Activated effector memory CD4-positive, alpha-beta T cell treated with Interleukin-2 at 50 U/mL for 16 hours (primary cell): Measurements from ENCODE around the gene KLHL28.

Experiments
- DNase-seq: peaks from one replicate; pipeline ENCODE4 v3.0.0-alpha.2; 2020

KLHL28 gene, protein sequence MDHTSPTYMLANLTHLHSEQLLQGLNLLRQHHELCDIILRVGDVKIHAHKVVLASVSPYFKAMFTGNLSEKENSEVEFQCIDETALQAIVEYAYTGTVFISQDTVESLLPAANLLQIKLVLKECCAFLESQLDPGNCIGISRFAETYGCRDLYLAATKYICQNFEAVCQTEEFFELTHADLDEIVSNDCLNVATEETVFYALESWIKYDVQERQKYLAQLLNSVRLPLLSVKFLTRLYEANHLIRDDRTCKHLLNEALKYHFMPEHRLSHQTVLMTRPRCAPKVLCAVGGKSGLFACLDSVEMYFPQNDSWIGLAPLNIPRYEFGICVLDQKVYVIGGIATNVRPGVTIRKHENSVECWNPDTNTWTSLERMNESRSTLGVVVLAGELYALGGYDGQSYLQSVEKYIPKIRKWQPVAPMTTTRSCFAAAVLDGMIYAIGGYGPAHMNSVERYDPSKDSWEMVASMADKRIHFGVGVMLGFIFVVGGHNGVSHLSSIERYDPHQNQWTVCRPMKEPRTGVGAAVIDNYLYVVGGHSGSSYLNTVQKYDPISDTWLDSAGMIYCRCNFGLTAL

DNA sequence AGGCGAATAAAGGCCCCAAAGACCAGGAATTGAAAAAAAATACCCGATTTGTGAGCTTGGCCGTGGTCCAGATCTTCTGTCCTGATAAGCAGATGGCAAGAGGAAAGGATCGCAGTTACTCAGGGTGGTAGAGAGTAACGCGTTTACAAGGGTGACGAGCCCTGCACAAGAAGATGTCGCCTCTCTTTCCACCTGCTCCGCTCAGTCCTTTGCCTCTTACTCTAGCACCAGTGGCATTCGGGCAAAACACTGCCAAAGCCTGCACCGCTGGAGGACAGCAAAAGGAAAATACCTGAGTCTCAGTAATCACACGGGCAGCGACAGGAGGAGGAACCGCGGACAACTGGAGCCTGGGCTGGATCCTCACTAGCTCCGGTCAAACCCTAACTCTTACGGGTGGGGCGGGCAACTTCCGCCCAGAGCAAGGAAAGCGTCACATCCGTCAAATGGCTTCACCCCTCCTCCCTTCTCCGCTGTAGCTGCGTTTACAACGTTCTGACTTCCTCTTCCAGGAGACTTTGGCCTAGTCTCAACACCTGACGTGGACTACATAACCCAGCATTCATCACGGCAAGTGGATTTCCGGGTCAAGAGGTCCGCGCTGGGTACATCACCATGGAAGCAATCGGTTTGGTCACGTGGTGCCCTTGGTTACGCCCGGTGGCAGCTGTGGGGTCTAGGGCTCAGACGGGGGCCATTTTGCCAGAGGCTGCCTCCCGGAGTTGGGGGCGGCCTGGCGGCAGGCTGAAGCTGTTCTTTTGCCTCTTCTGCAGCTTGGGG lies at the start of gene KLHL28, which contains the start of gene TOGARAM1:
KLHL28 (minus strand) TSS at position 394 of the 780 bp plus-strand sequence. CDS start 16,019 bp downstream, outside the sequence.
TOGARAM1 (plus strand) TSS at position 637 of the 780 bp plus-strand sequence. CDS start 232 bp downstream, outside the sequence.
- peak; percentile 93 for DNase-seq

DNA sequence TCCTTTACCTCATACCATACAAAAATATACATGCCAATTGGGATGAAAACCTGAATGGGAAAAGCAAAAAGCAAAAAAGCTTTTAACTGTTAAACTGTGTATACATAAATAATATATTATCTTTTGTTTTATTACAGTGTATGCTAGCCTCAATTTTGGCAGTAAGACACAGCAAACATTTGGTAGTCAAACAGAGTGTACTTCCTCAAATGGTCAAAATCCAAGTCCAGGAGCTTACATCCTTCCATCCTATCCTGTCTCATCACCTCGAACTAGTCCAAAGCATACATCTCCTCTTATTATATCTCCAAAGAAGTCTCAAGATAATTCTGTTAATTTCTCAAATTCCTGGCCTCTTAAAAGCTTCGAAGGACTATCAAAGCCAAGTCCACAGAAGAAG lies 42.2 kb upstream of the KLHL28 start:
- DNase-seq = no peak

DNA sequence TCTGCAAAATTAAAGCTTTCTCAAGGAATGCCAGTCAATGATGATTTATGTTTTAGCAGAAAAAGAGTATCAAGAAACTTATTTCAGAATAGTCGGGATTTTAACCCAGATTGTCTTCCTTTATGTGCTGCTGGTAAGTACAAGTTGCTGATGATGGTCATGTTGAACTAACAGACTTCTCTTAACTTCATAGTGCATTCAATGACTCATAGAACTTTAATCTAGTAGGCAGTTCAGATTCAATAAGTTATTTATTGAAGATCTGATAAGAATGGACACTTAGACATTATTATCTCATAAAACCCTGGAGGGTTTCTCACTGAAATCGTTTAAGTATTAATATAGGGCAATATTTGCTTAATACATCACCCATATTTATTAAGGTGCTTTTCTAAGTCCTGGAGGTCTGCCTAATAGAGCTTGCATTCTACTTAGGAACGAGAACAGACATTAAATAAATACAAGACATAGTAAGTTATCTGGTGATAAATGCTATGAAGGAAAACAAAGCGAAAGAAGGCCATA lies 34.1 kb upstream of the KLHL28 start:
- DNase-seq = no peak

- no peak for DNase-seq
These were observed 33.4 kb upstream of the KLHL28 start for GRCh38 chr14:44995196-44995595.

DNA sequence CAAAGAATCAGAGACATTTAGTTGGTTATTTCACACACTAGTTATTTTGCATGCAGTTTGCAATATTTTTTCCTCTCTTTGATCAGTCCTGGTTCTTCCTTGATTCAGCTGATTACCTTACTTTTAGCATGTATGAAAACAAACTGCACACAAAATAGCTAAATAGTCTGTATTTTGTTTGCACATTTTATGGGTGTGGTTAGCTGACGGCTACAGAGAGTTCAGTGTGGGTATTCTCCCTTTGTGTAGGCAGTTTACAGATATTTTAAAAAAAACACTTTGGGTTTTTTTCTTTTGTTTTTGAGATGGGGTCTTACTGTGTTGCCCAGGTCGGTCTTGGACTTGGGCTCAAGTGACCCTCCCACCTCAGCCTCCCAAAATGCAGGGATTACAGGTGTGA lies 28.8 kb upstream of the KLHL28 start:
- DNase-seq = no peak

- DNase-seq = no peak
These were observed 28.0 kb upstream of the KLHL28 start for GRCh38 chr14:44989497-44990440.

- DNase-seq = no peak
These were observed 26.9 kb upstream of the KLHL28 start for GRCh38 chr14:44988694-44989093.

DNA sequence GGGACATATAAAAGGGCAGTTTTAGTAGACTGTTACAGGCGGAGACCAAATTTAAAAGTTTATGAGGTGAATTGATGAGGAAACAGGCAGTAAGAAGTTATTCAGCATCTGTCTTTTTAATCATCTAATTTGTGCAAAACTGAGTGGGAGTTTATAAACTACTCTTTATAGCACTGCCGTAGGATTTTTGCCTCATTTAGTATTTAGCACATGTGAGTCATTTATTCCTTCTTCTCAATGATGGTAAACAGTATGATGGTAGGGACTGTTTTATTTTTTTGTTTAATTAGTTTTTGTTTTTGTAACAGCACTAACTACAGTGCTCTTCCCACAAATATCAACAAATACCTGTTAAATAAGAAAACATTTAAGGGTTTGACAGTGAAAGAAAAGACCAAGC lies 20.8 kb upstream of the KLHL28 start:
- no peak for DNase-seq

DNA sequence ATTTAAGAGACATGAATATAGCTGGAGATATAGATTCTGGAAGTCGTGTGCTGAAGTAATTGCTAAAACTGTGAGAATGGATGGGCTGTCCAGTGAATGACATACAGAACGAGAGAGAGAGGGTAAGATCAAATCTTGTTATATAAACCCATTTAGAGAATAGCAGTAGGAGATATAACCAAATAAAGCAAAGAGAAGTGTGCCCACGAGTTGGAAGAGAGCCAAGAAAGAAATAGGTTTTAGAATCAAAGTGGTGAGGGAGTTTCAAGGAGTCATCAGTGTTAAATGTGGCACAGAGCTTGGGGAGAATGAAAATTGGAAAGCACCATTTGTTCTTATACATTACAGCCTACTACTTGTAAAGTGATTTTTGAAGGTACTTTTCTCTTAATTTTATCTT lies 19.5 kb upstream of the KLHL28 start:
- DNase-seq = no peak

DNA sequence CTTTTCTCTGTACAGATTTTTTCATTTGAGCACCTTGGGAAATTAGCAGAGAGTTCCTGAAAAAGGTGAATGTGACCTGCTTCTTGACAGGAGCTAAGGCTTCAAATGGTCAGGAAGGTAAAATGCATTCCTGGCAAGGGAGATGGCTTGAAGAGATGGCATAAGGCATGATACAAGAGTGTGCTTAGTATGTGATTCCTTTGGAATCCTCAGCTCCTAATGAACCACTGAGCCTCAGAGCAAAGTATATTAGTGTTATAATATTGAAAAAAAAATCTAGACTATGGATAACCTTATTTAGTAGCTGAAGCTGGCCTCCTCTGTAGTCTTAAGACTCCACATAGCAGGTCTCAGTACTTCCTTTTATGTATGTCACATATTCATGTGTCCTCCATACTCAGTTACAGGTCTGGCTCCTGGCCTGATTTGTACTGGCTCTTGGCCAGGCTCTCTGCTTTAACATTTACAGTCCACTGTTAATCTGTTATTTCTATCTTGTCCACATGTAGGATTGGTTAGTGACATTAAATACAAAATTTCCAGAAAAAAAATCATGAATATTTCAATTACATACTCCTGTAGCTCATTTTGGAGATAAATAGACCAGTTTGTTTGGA lies 18.1 kb upstream of the KLHL28 start:
- DNase-seq = no peak

DNA sequence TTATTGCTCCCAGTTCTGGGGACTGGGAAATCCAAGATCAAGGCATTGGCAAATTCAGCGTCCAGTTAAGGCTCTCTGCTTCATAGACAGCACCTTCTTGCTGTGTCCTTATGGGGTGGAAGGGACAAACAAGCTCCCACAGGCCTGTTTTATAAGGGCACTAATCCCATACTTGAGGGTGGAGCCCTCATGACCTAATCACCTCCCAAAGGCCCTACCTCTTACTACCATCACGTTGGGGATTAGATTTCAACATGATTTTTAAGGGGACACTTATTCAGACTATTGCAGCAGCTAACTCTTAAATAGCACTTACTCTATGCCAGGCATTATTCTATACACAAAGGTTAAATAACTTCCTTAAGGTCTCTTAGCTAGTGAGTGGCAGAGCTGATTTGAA lies 17.5 kb upstream of the KLHL28 start:
- DNase-seq = no peak

DNA sequence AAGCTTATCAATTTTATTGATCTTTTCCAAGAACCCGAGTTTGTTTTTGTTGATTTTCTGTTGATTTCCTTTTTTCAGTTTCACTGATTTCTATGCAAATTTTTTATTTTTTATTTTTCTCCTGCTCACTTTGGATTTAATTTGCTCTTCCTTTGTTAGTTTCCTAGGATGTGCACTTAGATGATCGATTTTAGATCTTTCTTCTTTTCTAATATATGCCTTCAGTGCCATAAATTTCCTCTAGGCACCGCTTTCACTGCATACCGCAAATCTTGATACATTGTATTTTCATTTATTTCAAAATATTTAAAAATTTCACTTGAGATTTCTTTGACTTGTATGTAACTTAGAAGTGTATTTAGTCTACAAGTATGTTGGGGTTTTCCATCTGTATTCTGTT lies 9.7 kb upstream of the KLHL28 start:
- no peak for DNase-seq

DNA sequence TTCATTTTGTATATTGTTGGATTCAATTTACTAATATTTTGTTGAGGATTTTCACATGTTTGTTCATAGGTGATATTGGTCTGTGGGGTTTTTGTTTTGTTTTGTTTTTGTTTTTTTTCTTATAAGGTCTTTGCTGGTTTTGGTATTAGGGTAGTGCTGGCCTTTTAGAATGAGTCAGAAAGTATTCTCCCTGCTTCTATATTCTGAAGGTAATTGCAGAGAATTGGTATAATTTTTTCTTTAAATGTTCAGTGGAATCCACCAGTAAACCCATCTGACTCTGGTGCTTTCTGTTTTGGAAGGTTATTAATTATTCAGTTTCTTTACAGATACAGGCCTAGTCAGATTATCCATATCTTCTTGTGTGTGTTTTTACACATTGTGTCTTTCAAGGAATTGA lies 9.2 kb upstream of the KLHL28 start:
- DNase-seq = no peak

DNA sequence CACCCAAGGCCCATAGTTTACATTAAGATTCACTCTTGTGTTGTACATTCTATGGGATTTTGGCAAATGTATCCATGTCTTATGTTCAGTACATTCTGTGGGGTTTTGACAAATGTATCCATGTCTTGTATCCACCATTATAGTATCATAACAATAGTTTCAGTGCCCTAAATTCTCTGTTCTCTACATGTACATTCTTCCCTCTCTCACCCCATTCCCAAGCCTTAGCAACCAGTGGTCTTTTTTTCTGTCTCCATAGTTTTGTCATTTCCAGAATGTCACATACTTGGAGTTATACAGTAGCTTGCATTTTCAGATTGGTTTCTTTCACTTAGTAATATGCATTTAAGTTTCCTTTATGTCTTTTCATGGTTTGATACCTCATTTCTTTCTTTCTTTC lies 7.0 kb upstream of the KLHL28 start:
- no peak for DNase-seq

- DNase-seq = no peak
These were observed 5.0 kb upstream of the KLHL28 start for GRCh38 chr14:44966601-44967336.

- no peak for DNase-seq
These were observed 2.1 kb upstream of the KLHL28 start for GRCh38 chr14:44963775-44964380.

GRCh38 chr14:44963044-44963528 lies 1.3 kb upstream of the KLHL28 start:
- DNase-seq = no peak

- DNase-seq = no peak
These were observed 742 bp upstream of the KLHL28 start for GRCh38 chr14:44962334-44963043.

DNA sequence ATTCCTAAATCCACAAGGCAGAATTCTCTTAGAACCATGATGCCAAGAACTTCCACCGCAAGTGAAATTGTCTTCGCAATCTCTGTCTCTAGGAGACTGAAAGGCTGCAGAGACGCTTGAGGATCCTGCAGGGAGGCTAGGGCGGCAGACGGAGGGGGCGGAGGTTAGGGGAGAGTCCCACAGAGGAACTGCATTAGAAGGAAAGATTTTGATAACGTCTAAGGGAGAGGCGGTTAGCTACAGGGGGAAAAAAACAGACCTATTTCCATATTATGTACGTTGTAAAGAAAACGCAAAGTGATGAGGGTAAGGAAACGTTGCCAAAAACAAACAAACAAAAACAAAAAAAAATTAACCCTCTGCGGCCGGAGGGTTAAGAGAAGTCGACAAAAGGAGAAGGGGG lies 595 bp downstream of the KLHL28 start:
- DNase-seq = peak; percentile 39

GRCh38 chr14:44960646-44961045 lies 1.1 kb downstream of the KLHL28 start:
- DNase-seq = no peak
